H1 (cell line): ENCODE results near the gene AFAP1L2. TPM values are rescaled to one million over a fixed set of nuclear protein-coding genes. Genes with fewer than 3 reads are reported as not detected.

ENCODE experiments used
- BCL11A ChIP-seq, 2 experiments: IDR thresholded peaks; one replicate each; pipeline ENCODE4 v1.6.1; 2011; ENCODE audit warnings: low read depth in 2 of 2, low read length in 2 of 2, mild to moderate bottlenecking in 2 of 2
- CBX5 ChIP-seq: fragments of 300-800, 300-1000 bp; sonication (generic); IDR thresholded peaks from 2 replicates; pipeline ENCODE4 v1.7.1; 2016; ENCODE audit warnings: antibody characterized with exemption, low read length, low read depth
- CHD7 ChIP-seq: fragments of 300-600 bp; sonication (generic); IDR thresholded peaks from 2 replicates; pipeline ENCODE4 v1.7.1; 2012; ENCODE audit warnings: low read length, moderate library complexity, mild to moderate bottlenecking, inconsistent platforms; ENCODE audit not compliant: insufficient replicate concordance
- FOSL1 ChIP-seq: IDR thresholded peaks from 2 replicates; pipeline ENCODE4 v1.6.1; 2011; ENCODE audit warnings: mild to moderate bottlenecking, low read depth, low read length, moderate library complexity; ENCODE audit not compliant: insufficient read depth
- JUN ChIP-seq: IDR thresholded peaks from 2 replicates; pipeline ENCODE4 v1.6.1; 2011; ENCODE audit warnings: low read depth, mild to moderate bottlenecking, improper control_type of control experiment, low read length
- POLR2A ChIP-seq, 2 experiments: IDR thresholded peaks; 1 replicate in 1 of 2; 2 replicates in 1 of 2; pipeline ENCODE4 v1.6.1; 2011; ENCODE audit warnings: low read depth in 2 of 2, low read length in 2 of 2, mild to moderate bottlenecking in 2 of 2; ENCODE audit errors: control extremely low read depth in 1 of 2
- polyA plus RNA-seq, 7 experiments: library from polyadenylated mRNA; depleted of rRNA in 3 of 7; stranded (reverse) in 5 of 7; unstranded in 2 of 7; fragments of >200 nt in 5 of 7; fragments of 200-250 nt in 2 of 7; gene quantifications; 1 replicate in 5 of 7; 2 replicates in 1 of 7; 4 replicates in 1 of 7; pipeline versions ENCODE4 v1.2.1 to v1.2.3, GENCODE V29; 2011 to 2013; ENCODE audit warnings: missing spikeins in 2 of 7, mixed read lengths in 2 of 7
- total RNA-seq: library from RNA; stranded (reverse); fragmentation: NEBNext Ultra II Directional; extraction: Animal tissue kit (Norgen Biotek cat#: 25700); gene quantifications from 2 replicates; pipeline ENCODE4 v1.2.1, GENCODE V29; 2021

AFAP1L2 gene
- total and polyA plus RNA-seq, 2 of the 8 experiments (the other 6 are each of a cell fraction or from before 2014, with no cell fraction given), result 3.9 to 6.4 TPM

- TF ChIP-seq CHD7 (no peak), JUN (no peak), POLR2A (IDR thresholded peaks at IDR 0.05; ENCODE audit: control extremely low read depth in 1 of 2, low read depth in 2 of 2, low read length in 2 of 2) (no peak), CBX5 (no peak), FOSL1 (no peak), BCL11A (IDR thresholded peaks at IDR 0.05; ENCODE audit: low read depth in 2 of 2, low read length in 2 of 2) (no peak)
These were observed 53.6 kb downstream of the AFAP1L2 start (continued) for GRCh38 chr10:114350751-114351150.
